Psoas muscle (tissue), 8 donors: ENCODE results near the gene NOC2L. TPM values are rescaled to one million over a fixed set of nuclear protein-coding genes. Genes with fewer than 3 reads are reported as not detected.

ENCODE experiments used
- ATAC-seq, 4 donors: fragments of 200-7000 bp; cut with Tn5 transposase; one replicate each; pipeline ENCODE4 v1.9.1; 2020; ENCODE audit warnings: moderate library complexity in 3 of 4, mild to moderate bottlenecking in 2 of 4
- DNase-seq, 2 donors: peaks; one replicate each; pipeline ENCODE4 v3.0.0-alpha.2; 2020
- H3K27ac ChIP-seq: fragments of 200-600 bp; one replicate; pipeline ENCODE4 v1.8.0; 2022
- H3K27me3 ChIP-seq, 3 donors: fragments of 200-600 bp in 1 of 3; one replicate each; pipeline versions ENCODE4 v1.6.1 to v1.8.0; 2013 to 2022; ENCODE audit warnings: low read length in 2 of 3, mild to moderate bottlenecking in 2 of 3, moderate library complexity in 1 of 3; ENCODE audit not compliant: insufficient read depth in 3 of 3
- H3K36me3 ChIP-seq, 2 donors: fragments of 200-600 bp in 1 of 2; one replicate each; pipeline versions ENCODE4 v1.6.1 to v1.8.0; 2013 to 2022; ENCODE audit warnings: low read depth in 1 of 2, mild to moderate bottlenecking in 1 of 2, moderate library complexity in 1 of 2; ENCODE audit not compliant: insufficient read depth in 1 of 2
- H3K4me1 ChIP-seq: fragments of 200-600 bp; one replicate; pipeline ENCODE4 v1.8.0; 2022
- H3K4me3 ChIP-seq: fragments of 200-600 bp; one replicate; pipeline ENCODE4 v1.8.0; 2022; ENCODE audit warnings: mild to moderate bottlenecking
- H3K9me3 ChIP-seq: fragments of 200-600 bp; one replicate; pipeline ENCODE4 v1.8.0; 2022
- WGBS, 3 donors: extraction: QIAGEN DNeasy Blood & Tissue Kit; methylation state at CpG; one replicate each; pipeline versions ENCODE4 v1.1.6 to v1.1.7; 2013; 5-methylcytosine and 5-hydroxymethylcytosine counted together
- intact Hi-C, 2 donors: fragments of 100-400 bp; cut with DNase I; formaldehyde crosslinking; loops; one replicate each; pipeline versions ENCODE4 v1.11.0 to v1.14.2; 2022
- polyA plus RNA-seq, 3 donors: library from polyadenylated mRNA; stranded (reverse); fragments of 200-250 nt; gene quantifications; one replicate each; pipeline ENCODE4 v1.2.3, GENCODE V29; 2013
- total RNA-seq, 4 donors: library from RNA; stranded (reverse); fragmentation: NEBNext Ultra II Directional in 2 of 4; extraction: Animal tissue kit (Norgen Biotek cat#: 25700) in 2 of 4; gene quantifications; one replicate each; pipeline versions ENCODE4 v1.2.1 to v1.2.4, GENCODE V29; 2021 to 2023
- TF ChIP-seq, protein P1 (sequence below): fragments of 200-600 bp; IDR thresholded peaks from one replicate; pipeline ENCODE4 v1.8.0; 2022; ENCODE audit warnings: antibody characterized with exemption
- donor health status: healthy with polysubstance abuse.
- donor health status: DM: no; HTN: no; CAD: no; lungs with moderate emphysema.
- donor health status: Bipolar disorder and iron deficiency.
- donor health status: healthy.
- donor health status: DM: yes; HTN: yes; CAD: no.
- donor health status: DM: no; HTN: no; CAD: no.
- donor health status: DM: no; HTN: no; CAD: no.
- donor health status: DM: yes; HTN: yes; CAD: no.

Gene NOC2L
- total and polyA plus RNA-seq, 7 donors = 61.4 to 106 (median 85.3) TPM

DNA sequence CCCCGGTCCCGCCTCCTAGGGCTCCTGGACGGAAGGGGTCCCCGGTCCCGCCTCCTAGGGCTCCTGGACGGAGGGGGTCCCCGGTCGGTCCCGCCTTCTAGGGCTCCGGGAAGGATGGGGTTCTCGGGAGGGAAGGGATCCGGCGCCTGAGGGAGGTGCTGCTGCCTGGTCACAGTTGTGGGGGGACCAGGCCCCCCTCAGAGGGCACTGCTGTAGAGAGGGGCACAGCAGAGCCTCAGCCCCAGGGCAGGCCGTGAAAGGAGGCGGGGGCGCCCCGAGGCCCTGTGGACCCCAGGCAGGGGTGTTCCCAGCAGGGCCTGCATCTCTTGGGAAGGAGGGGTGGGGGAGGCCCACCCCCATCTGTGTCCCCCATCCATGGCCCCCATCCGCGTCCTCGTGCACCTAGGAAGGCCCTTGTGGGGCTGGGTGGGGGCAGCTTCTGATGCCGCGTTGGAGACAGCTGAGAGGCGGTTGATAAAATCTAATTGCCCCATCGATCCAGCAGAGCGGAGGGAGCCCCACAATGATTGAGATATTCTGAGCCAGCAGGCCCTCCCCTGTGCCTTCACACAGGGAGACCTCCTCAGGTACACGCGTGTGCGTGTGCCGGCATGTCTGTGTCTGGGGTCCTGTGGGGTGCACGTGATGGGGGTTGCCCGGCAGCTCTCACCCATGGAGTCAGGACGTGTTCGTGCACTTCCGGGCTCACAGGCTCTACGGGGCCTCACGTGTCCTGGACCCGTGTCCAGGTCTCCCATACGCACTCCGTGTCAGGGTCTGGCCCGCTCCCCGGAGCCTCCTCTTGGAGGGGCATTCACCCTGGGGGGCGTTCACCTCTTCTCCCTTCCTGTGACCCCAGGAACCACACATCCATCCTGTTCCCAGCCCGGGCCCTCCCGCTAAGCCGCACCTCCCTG, 22.4 kb downstream of the NOC2L start:
- no peak for DNase-seq
- TF ChIP-seq, protein P1, sequence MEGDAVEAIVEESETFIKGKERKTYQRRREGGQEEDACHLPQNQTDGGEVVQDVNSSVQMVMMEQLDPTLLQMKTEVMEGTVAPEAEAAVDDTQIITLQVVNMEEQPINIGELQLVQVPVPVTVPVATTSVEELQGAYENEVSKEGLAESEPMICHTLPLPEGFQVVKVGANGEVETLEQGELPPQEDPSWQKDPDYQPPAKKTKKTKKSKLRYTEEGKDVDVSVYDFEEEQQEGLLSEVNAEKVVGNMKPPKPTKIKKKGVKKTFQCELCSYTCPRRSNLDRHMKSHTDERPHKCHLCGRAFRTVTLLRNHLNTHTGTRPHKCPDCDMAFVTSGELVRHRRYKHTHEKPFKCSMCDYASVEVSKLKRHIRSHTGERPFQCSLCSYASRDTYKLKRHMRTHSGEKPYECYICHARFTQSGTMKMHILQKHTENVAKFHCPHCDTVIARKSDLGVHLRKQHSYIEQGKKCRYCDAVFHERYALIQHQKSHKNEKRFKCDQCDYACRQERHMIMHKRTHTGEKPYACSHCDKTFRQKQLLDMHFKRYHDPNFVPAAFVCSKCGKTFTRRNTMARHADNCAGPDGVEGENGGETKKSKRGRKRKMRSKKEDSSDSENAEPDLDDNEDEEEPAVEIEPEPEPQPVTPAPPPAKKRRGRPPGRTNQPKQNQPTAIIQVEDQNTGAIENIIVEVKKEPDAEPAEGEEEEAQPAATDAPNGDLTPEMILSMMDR = no peak
- Histone ChIP-seq H3K27me3 (peaks cover 0 to 84% (median 27%) of the 10 kb centered on the region in 3 donors), H3K9me3 (no peaks in the 10 kb centered on the region), H3K4me1 (peaks cover 23% of the 10 kb centered on the region), H3K27ac (no peak overlapping the region), H3K36me3 (no peaks in the 10 kb centered on the region), H3K4me3 (no peak overlapping the region)
- intact Hi-C loops = no loop called here
- WGBS, 3 donors = 60 to 72% (median 61%) methylated on average over 41 to 45 of the region's 45 CpGs
- no peak for ATAC-seq

DNA sequence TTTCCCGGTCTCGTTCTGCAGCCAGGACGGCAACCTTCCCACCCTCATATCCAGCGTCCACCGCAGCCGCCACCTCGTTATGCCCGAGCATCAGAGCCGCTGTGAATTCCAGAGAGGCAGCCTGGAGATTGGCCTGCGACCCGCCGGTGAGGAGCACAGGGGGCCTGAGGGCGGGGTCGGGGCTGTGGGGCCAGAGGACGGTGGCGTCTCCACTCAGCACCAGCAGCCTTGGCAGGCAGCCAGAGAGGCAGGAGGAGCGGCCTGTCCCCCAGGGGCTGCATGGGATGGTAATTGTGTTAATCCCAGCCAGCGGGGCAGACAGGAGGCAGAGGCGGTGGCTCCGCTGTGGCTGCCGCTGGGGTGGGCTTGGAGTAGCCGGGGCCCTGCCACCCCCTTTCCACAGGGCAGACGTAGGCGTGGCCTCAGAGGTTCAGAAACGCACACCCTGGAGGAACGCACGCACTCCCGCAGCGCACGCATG, 23.3 kb downstream of the NOC2L start:
- DNase-seq (no peak), ATAC-seq (no peak)
- H3K36me3 ChIP-seq = no peaks in the 10 kb centered on the region
- H3K27me3 ChIP-seq = peaks cover 0 to 83% (median 19%) of the 10 kb centered on the region in 3 donors
- peaks cover 18% of the 10 kb centered on the region for H3K4me1 ChIP-seq
- intact Hi-C loops = no loop called here
- WGBS, 3 donors = 4 to 8% (median 6%) methylated on average over 25 to 30 of the region's 30 CpGs
- H3K9me3 ChIP-seq = no peaks in the 10 kb centered on the region
- no peak overlapping the region for H3K27ac ChIP-seq
- TF ChIP-seq, protein P1 = no peak
- H3K4me3 ChIP-seq = no peak overlapping the region

DNA sequence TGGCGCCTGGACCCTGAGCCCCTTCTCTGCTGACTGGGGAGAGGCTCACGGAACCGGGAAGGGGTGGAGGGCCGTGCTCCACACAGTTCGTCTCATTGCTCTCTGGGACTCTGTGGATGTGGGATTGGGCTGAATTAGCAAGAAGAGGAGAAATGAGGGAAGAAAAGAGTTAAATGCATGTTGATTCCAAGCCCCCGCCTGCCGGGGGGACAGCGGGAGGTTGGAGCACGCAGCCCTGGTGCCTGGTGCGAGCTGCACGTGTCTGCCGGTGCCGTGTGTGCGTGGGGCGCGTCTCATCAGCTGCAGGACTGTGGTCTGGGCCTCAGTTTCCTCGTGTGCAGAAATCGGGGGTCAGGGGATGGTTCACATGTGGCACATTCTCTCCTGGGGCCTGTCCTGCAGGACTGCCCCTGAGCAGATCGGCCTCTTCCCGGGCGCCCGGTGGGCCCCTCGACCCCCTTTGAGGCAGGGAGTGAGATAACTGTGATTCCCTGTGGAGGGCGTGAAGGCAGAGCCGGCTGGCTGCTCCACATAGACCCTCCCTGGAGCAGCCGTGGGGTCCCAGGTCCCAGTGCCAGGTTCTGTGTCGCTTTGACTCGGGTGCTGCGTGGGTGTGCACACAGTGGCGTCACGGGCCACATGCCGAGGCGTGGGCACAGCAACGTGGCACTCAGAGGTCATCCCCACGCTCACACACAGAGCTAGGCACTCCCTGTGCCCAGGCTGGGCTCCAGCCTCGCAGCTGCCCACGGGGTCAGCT, 23.9 kb downstream of the NOC2L start:
- no peaks in the 10 kb centered on the region for H3K36me3 ChIP-seq
- 7% methylated on average over 36 to 37 of the region's 37 CpGs for WGBS, 3 donors
- peaks cover 13% of the 10 kb centered on the region for H3K4me1 ChIP-seq
- H3K27me3 ChIP-seq = peaks cover 0 to 85% (median 15%) of the 10 kb centered on the region in 3 donors
- ATAC-seq = no peak
- DNase-seq = no peak
- TF ChIP-seq, protein P1 = no peak
- no peaks in the 10 kb centered on the region for H3K9me3 ChIP-seq
- H3K27ac ChIP-seq = no peak overlapping the region
- intact Hi-C loops = no loop called here
- H3K4me3 ChIP-seq = no peak overlapping the region

DNA sequence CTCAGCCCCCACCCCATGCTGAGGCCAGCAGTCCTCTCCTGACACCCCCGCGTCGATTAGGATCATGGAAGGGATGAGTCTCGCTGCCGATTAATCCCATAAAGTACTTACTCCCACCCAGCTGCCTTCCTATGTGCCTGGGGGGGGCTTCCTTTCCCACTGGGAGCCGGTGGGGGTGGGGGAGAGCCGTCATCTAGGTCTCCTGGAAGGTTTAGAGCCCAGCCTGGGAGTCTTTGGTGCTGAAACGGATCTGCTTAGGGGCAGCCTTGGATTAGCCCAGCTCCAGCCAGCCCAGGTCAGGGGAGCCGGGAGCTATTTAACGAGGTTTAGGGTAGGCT, 25.5 kb downstream of the NOC2L start:
- H3K27me3 ChIP-seq = peaks cover 0 to 84% (median 10%) of the 10 kb centered on the region in 3 donors
- ATAC-seq (no peak), DNase-seq (no peak)
- H3K27ac ChIP-seq = no peak overlapping the region
- H3K4me1 ChIP-seq = peaks cover 8% of the 10 kb centered on the region
- TF ChIP-seq, protein P1 = no peak
- intact Hi-C loops = no loop called here
- H3K36me3 ChIP-seq = no peaks in the 10 kb centered on the region
- 10 to 24% (median 15%) methylated on average over 10 of the region's 10 CpGs for WGBS, 3 donors
- H3K4me3 ChIP-seq = no peak overlapping the region
- no peaks in the 10 kb centered on the region for H3K9me3 ChIP-seq
